SU-DHL-6 (cell line): ENCODE measurements around the gene FBXL16.

ENCODE experiments used
- CTCF ChIP-seq: fragments of 200-600 bp; sonication (generic); IDR thresholded peaks from one replicate; pipeline ENCODE4 v1.5.1; 2017; ENCODE audit warnings: antibody characterized with exemption, mild to moderate bottlenecking, low read length, moderate library complexity; ENCODE audit not compliant: insufficient read depth, poor library complexity, severe bottlenecking
- EZH2phosphoT487 ChIP-seq: fragments of 200-600 bp; sonication (generic), shearing (Covaris generic); conservative IDR thresholded peaks from 2 replicates; pipeline ENCODE4 v1.6.1; 2018; ENCODE audit warnings: mild to moderate bottlenecking, antibody characterized with exemption, low read length, moderate library complexity, mixed read lengths

- TF ChIP-seq CTCF (no peak), EZH2phosphoT487 (no peak)
Measured at GRCh38 chr16:672851-673250, 32.8 kb downstream of the FBXL16 start.
